K562 (cell line): ENCODE data around the gene PTAFR. TPM values are rescaled to one million over a fixed set of nuclear protein-coding genes. Genes with fewer than 3 reads are reported as not detected.

Experiments used
- ATAC-seq: fragments of 200-7000 bp; cut with Tn5 transposase; 3 replicates; pipeline ENCODE4 v1.9.1; 2020; ENCODE audit warnings: moderate library complexity
- BruUV-seq: library from RNA; stranded (reverse); fragments of 400-500 nt; replicated peaks from 2 replicates; lab custom pipeline; 2021; lab: Mats Ljungman, UMichigan
- CTCF ChIA-PET: fragments of 300-600 bp; formaldehyde crosslinking; extraction: SDS; loops from one replicate; lab custom pipeline; 2021; ENCODE audit warnings: low intra/inter-chr PET ratio; lab: Yijun Ruan, JAX
- POLR2A ChIA-PET: fragments of 300-600, 350-650 bp; sonication (Branson Sonifier 250); formaldehyde crosslinking; extraction: SDS; loops from one replicate; lab custom pipeline; 2021; ENCODE audit warnings: antibody characterized with exemption, inconsistent platforms; lab: Yijun Ruan, JAX
- DNase-seq, 4 experiments: peaks; one replicate each; pipeline versions ENCODE4 v3.0.0 to v3.0.0-alpha.2; 2011 to 2018; ENCODE audit warnings: low spot score in 3 of 4, mixed read lengths in 3 of 4; ENCODE audit errors: extremely low read depth in 1 of 4
- FAIRE-seq: peaks from 2 replicates; lab custom pipeline; 2011; peaks lifted over from hg19 to GRCh38; lab: Jason Lieb, UNC
- H2AFZ ChIP-seq: 2 replicates; pipeline ENCODE4 v1.6.0; 2011; ENCODE audit warnings: low read depth, low read length, control low read depth, inconsistent platforms
- H3K27ac ChIP-seq: fragments of 200-600 bp; 3 replicates; pipeline ENCODE4 v1.8.0; 2011; ENCODE audit warnings: low read depth, mild to moderate bottlenecking, control low read depth, inconsistent platforms, low read length, moderate library complexity, mixed read lengths; ENCODE audit errors: extremely low read depth
- H3K27me3 ChIP-seq, 2 experiments: fragments of 300-600 bp in 1 of 2; 2 replicates in 1 of 2; 3 replicates in 1 of 2; pipeline versions ENCODE4 v1.6.0 to v1.8.0; 2011; ENCODE audit warnings: inconsistent platforms in 2 of 2, low read length in 2 of 2, mild to moderate bottlenecking in 1 of 2, mixed read lengths in 1 of 2, moderate library complexity in 1 of 2; ENCODE audit not compliant: control insufficient read depth in 2 of 2, insufficient read depth in 2 of 2
- H3K36me3 ChIP-seq: fragments of 300-600 bp; 3 replicates; pipeline ENCODE4 v1.8.0; 2011; ENCODE audit warnings: mild to moderate bottlenecking, low read length, inconsistent platforms; ENCODE audit not compliant: control insufficient read depth, insufficient read depth
- H3K4me1 ChIP-seq, 2 experiments: fragments of 200-600 bp in 1 of 2; replicated peaks in 1 of 2; 2 replicates in 1 of 2; 3 replicates in 1 of 2; pipeline versions ENCODE4 v1.5.1 to v1.8.0; 2011; ENCODE audit warnings: inconsistent platforms in 2 of 2, low read length in 2 of 2, mild to moderate bottlenecking in 1 of 2, mixed read lengths in 1 of 2, moderate library complexity in 1 of 2; ENCODE audit not compliant: control insufficient read depth in 2 of 2, insufficient read depth in 2 of 2
- H3K4me2 ChIP-seq: 2 replicates; pipeline ENCODE4 v1.6.1; 2011; ENCODE audit warnings: low read length, control low read depth, inconsistent platforms, mixed read lengths; ENCODE audit not compliant: insufficient read depth
- H3K4me3 ChIP-seq: fragments of 200-600 bp; sonication (generic), shearing (Covaris generic); 2 replicates; pipeline ENCODE4 v1.5.1; 2016; ENCODE audit warnings: control low read depth, inconsistent platforms
- H3K79me2 ChIP-seq: fragments of 200-600 bp; 3 replicates; pipeline ENCODE4 v1.8.0; 2011; ENCODE audit warnings: low read length, inconsistent platforms; ENCODE audit not compliant: control insufficient read depth, insufficient read depth
- H3K9ac ChIP-seq, 2 experiments: 2 replicates each; pipeline versions ENCODE4 v1.6.0 to v1.6.1; 2011; ENCODE audit warnings: low read depth in 2 of 2, low read length in 2 of 2, control low read depth in 1 of 2, inconsistent platforms in 1 of 2, mild to moderate bottlenecking in 1 of 2, mixed read lengths in 1 of 2; ENCODE audit not compliant: insufficient read depth in 1 of 2
- H3K9me1 ChIP-seq: one replicate; pipeline ENCODE4 v1.6.0; 2011; ENCODE audit warnings: inconsistent platforms, mild to moderate bottlenecking, low read length, moderate library complexity; ENCODE audit not compliant: control insufficient read depth, insufficient read depth
- H3K9me3 ChIP-seq: replicated peaks from 2 replicates; pipeline ENCODE4 v1.5.1; 2011; ENCODE audit warnings: low read depth, low read length, inconsistent platforms; ENCODE audit not compliant: control insufficient read depth, insufficient read depth
- H4K20me1 ChIP-seq: replicated peaks from 2 replicates; pipeline ENCODE4 v1.6.1; 2011; ENCODE audit warnings: low read length, inconsistent platforms, mixed read lengths; ENCODE audit not compliant: control insufficient read depth, insufficient read depth
- CBX3 ChIP-seq, 2 experiments: IDR thresholded peaks; 1 replicate in 1 of 2; 2 replicates in 1 of 2; pipeline ENCODE4 v1.6.1; 2012; ENCODE audit warnings: inconsistent platforms in 2 of 2, low read length in 2 of 2, borderline replicate concordance in 1 of 2, control low read depth in 1 of 2
- HOMEZ ChIP-seq: fragments of 250-450 bp; sonication (Bioruptor Pico); IDR thresholded peaks from 2 replicates; pipeline ENCODE4 v1.4.0; 2020; ENCODE audit warnings: mild to moderate bottlenecking, moderate library complexity
- ID3 ChIP-seq, 2 experiments: fragments of 250-450 bp in 1 of 2; fragments of 450-650 bp in 1 of 2; sonication (Bioruptor Pico) in 1 of 2; IDR thresholded peaks; 2 replicates each; pipeline versions ENCODE4 v1.6.1 to v1.8.0; 2016 to 2021; ENCODE audit warnings: mild to moderate bottlenecking in 2 of 2, moderate library complexity in 2 of 2, missing compliant biosample characterization in 1 of 2, missing genetic modification characterization in 1 of 2
- KAT8 ChIP-seq: fragments of 450-650 bp; IDR thresholded peaks from 2 replicates; pipeline ENCODE4 v1.6.1; 2016; ENCODE audit warnings: low read depth, mild to moderate bottlenecking
- POLR2AphosphoS2 ChIP-seq: IDR thresholded peaks from 2 replicates; pipeline ENCODE4 v1.6.1; 2012; ENCODE audit warnings: low read length, improper control_type of control experiment
- TAF7 ChIP-seq: fragments of 450-650 bp; IDR thresholded peaks from 2 replicates; pipeline ENCODE4 v1.6.1; 2016; ENCODE audit warnings: missing genetic modification characterization, missing compliant biosample characterization
- ZNF277 ChIP-seq: fragments of 250-450 bp; sonication (Bioruptor Pico); IDR thresholded peaks from 2 replicates; pipeline ENCODE4 v1.8.0; 2022; ENCODE audit warnings: inconsistent platforms, mild to moderate bottlenecking, moderate library complexity, borderline replicate concordance
- ZNF3 ChIP-seq: fragments of 250-450 bp; sonication (Bioruptor Pico); IDR thresholded peaks from 2 replicates; pipeline ENCODE4 v1.5.0; 2021; ENCODE audit warnings: mild to moderate bottlenecking, moderate library complexity
- ZNF668 ChIP-seq: fragments of 250-450 bp; sonication (Bioruptor Pico); IDR thresholded peaks from 2 replicates; pipeline ENCODE4 v1.8.0; 2022; ENCODE audit warnings: mild to moderate bottlenecking, inconsistent platforms
- WGBS: fragments of 100-300 bp; shearing (Covaris generic); methylation state at CpG from one replicate; pipeline ENCODE4 v1.1.6; 2016; ENCODE audit warnings: low coverage, mixed read lengths; ENCODE audit not compliant: insufficient coverage; ENCODE audit errors: missing lambda C conversion rate; 5-methylcytosine and 5-hydroxymethylcytosine counted together
- in situ Hi-C: fragments of 300-500 bp; cut with MboI; formaldehyde crosslinking; loops from 4 replicates; pipeline ENCODE4 v1.15.0; 2018; ENCODE audit warnings: inconsistent platforms, mixed read lengths
- intact Hi-C: fragments of 100-400 bp; cut with micrococcal nuclease; formaldehyde crosslinking; loops from 2 replicates; pipeline ENCODE4 v1.14.2; 2022
- polyA plus RNA-seq, 8 experiments: library from polyadenylated mRNA; depleted of rRNA in 4 of 8; stranded (reverse) in 5 of 8; unstranded in 3 of 8; fragments of >200 nt; fragmentation: Nextera tagmentation in 2 of 8; fragmentation: Illumina TruSeq in 1 of 8; extraction: Ambion mirVana in 2 of 8; extraction: Trizol in 1 of 8; gene quantifications; 2 replicates each; pipeline versions ENCODE4 v1.2.1 to v1.2.3, GENCODE V29; 2011 to 2014; ENCODE audit warnings: inconsistent platforms in 1 of 8, missing spikeins in 1 of 8
- total RNA-seq, 7 experiments: library from RNA; depleted of rRNA in 6 of 7; stranded (reverse); fragments of >200 nt in 6 of 7; fragmentation: Illumina TruSeq in 2 of 7; extraction: Trizol in 2 of 7; gene quantifications; 2 replicates each; pipeline versions ENCODE4 v1.2.1 to v1.2.3, GENCODE V29; 2011 to 2021; ENCODE audit warnings: low replicate concordance in 1 of 7

PTAFR gene
- total and polyA plus RNA-seq, 9 of the 15 experiments (the other 6 are each of a cell fraction or from before 2014, with no cell fraction given): 0.15 to 0.55 (median 0.40) TPM; not detected in 1

GRCh38 chr1:28171246-28171645, 5.2 kb downstream of the PTAFR start:
- no TSS peak for BruUV-seq
- 67% methylated on average over 7 of the region's 7 CpGs for WGBS
- ChIA-PET POLR2A (interaction anchor here (0.9 kb wide), 1 partner anchor 9 kb away, joined by 3 read pairs; no protein-coding TSS in a partner anchor), CTCF (no interaction called here)
- Histone ChIP-seq H3K79me2 (no peaks in the 10 kb centered on the region), H3K4me1 (peaks cover 24 to 29% of the 10 kb centered on the region in 2 experiments), H3K4me3 (no peak overlapping the region), H4K20me1 (no peaks in the 10 kb centered on the region), H3K27ac (no peak overlapping the region), H3K27me3 (no peaks in the 10 kb centered on the region), H3K9me3 (no peaks in the 10 kb centered on the region), H3K9ac (no peak overlapping the region), H3K9me1 (no peaks in the 10 kb centered on the region), H3K4me2 (no peak overlapping the region), H2AFZ (no peak overlapping the region), H3K36me3 (no peaks in the 10 kb centered on the region)
- in situ Hi-C loops (no loop called here), intact Hi-C loops (no loop called here)
- DNase-seq: no peak
- ATAC-seq: no peak
- no peak for FAIRE-seq
- TF ChIP-seq ID3 (CRISPR knock-in tag; IDR thresholded peaks at IDR 0.05): no peak
- TF ChIP-seq ID3 (tag; IDR thresholded peaks at IDR 0.05): no peak

- no peak for DNase-seq
- BruUV-seq: no TSS peak
- CTCF ChIA-PET: no interaction called here
- TF ChIP-seq ZNF277 (CRISPR knock-in tag) (no peak), CBX3 (IDR thresholded peaks at IDR 0.05; ENCODE audit: borderline replicate concordance in 1 of 2, low read length in 2 of 2) (no peak), ZNF3 (no peak), TAF7 (tag) (no peak), KAT8 (no peak), POLR2AphosphoS2 (no peak), HOMEZ (CRISPR knock-in tag) (no peak), ZNF668 (CRISPR knock-in tag) (no peak)
- TF ChIP-seq, all 486 proteins: peak for 0
- H3K4me3 ChIP-seq: no peak overlapping the region
- H3K79me2 ChIP-seq: no peaks in the 10 kb centered on the region
- peaks cover 24 to 29% of the 10 kb centered on the region in 2 experiments for H3K4me1 ChIP-seq
- FAIRE-seq (no peak), ATAC-seq (no peak)
- no peak overlapping the region for H3K4me2 ChIP-seq
- no peaks in the 10 kb centered on the region for H3K9me1 ChIP-seq
- no peaks in the 10 kb centered on the region for H4K20me1 ChIP-seq
- no peaks in the 10 kb centered on the region for H3K27me3 ChIP-seq
- H3K9me3 ChIP-seq: no peaks in the 10 kb centered on the region
- in situ Hi-C loops (no loop called here), intact Hi-C loops (no loop called here)
- H2AFZ ChIP-seq: no peak overlapping the region
- H3K27ac ChIP-seq: no peak overlapping the region
- H3K9ac ChIP-seq: no peak overlapping the region
- H3K36me3 ChIP-seq: no peaks in the 10 kb centered on the region
- 71% methylated on average over 2 of the region's 2 CpGs for WGBS
- POLR2A ChIA-PET: interaction anchor here (0.7 to 1.6 kb wide), 5 partner anchors 8 to 118 kb away, joined by 3 to 7 read pairs (median 4); no protein-coding TSS in a partner anchor
These were observed 6.4 kb downstream of the PTAFR start for GRCh38 chr1:28170001-28170596.
